Activated CD8-positive, alpha-beta memory T cell treated with anti-CD3 and anti-CD28 coated beads for 48 hours (primary cell): ENCODE data around the gene GCH1.
"Not testable (repeated sequence)": the region's sequence is repeated elsewhere in the genome, so short reads cannot be mapped to it uniquely, and the experiment has no call there.

Experiments
- DNase-seq, 3 experiments: peaks; one replicate each; pipeline ENCODE4 v3.0.0-alpha.2; 2020; ENCODE audit warnings: low read depth in 2 of 3, low spot score in 2 of 3

Gene GCH1

GRCh38 chr14:54908973-54909372 lies 6.3 kb upstream of the GCH1 start:
- not testable (repeated sequence) for DNase-seq

DNA sequence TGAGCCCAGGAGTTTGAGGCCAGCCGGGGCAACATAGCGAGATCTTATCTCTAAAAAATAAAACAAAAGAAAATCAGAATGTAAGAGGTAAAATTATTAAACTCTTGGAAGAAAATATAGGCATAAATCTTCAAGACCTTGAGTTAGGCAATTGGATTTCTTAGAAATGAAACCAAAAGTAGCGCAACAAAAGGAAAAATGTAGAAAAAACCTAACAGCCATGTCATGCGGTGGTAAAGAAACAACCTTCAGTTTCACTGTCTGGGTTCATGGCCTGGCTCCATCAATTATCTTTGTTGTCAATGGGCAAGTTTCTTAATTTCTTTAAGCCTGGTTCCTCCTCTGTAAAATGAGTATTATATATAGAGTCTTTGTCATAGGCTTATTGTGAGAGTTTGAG lies 5.6 kb upstream of the GCH1 start:
- DNase-seq = no peak

DNA sequence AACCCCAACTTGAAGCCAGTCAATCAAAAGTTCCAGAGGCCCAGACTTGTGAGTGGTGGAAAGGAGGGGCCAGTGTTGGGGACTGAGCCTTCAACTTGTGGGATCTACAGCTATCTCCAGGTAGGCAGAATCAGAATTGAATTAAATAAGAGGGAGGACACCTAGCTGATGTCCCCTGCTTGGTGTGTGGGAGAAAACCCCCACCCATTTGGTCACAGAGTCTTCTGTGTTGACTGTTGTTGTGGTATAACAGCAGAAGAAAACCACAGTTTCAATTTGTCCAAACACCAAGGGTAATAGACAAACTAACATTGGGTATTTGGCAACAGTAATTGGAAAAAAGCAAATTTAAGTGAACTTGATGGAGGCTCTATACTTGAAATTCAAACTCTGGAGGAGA lies 3.4 kb upstream of the GCH1 start:
- DNase-seq = no peak

DNA sequence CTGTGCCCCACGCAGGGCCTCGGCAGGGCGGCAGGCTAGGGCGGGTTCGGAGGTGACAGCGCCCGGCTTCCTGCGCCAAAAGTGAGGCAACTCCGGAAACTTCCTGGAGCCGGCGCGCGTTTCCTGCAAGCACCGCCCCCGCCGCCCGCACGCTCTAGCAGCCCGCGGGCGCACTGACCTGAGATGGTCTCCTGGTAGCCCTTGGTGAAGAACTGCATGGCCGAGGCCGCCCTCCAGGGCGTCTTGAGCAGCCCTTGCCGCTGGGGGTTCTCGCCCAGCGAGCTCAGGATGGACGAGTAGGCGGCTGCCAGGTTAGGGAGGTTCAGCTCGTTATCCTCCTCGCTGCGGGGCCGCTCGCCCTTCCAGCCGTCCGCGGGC lies 494 bp downstream of the GCH1 start:
- peak; percentile 59 to 63 (median 62) for DNase-seq

GRCh38 chr14:54901380-54902142 lies 1.1 kb downstream of the GCH1 start:
- DNase-seq = no peak

DNA sequence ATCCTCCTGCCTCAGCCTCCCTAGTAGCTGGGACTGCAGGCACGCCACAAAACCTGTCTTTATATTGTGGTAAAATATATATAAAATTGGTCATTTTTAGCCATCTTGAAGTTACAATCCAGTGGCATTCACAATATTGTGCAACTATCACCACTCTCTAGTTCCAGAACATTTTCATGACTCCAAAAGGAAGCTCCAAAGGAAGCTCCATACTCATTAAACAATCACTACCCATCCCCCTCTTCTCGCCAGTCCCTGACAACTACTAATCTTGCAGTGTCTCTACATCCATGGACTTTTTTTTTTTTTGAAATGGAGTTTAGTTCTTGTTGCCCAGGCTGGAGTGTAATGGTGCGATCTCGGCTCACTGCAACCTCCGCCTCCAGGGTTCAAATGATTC lies 3.1 kb downstream of the GCH1 start:
- DNase-seq = no peak

DNA sequence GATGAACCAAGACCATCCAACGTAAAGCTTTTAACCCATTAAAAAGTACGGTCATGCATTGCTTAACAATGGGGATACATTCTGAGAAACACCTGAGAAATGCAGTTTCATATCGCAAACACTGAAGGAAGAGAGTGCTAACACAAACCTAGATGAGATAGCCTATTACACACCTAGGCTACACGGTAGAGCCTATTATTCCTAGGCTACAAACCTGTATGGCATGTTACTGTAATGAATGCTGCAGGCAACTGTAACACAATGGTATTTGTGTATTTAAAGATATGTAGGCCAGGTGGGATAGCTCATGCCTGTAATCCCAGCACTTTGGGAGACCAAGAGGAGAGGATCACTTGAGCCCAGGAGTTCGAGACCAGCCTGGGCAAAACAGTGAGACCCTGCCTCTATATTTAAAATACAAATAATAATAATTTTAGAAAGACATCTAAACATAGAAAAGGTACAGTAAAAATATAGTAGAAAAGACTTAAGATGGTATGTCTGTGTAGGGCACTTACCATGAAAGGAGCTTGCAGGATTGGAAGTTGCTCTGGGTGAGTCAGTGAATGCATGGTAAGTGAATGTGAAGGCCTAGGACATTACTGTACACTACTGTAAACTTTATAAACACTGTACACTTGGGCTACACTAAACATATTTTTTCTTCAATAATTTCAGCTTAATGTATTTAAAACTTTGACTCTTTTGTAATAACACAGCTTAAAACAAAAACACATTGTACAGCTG lies 4.6 kb downstream of the GCH1 start:
- not testable (repeated sequence) for DNase-seq

- DNase-seq = no peak
These were observed 6.9 kb downstream of the GCH1 start for GRCh38 chr14:54895683-54896082.

DNA sequence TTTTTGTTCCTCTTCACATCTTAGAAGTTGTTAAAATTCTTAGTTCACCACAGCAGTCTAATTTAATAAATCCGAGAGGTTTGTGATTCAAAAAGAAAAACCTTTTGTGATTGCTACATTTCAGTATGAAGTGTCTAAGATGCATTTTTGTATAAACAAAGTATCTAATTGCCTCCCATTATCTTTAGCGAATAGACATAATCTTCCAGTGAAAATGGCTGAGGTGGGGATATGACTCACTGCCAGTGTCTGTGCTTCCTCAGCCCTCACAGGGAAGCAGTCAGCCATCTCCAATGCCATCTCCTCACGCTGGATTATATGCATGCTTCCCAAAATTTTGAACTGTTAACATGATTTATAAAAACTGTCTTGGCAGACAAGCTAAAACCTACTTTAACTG lies 7.6 kb downstream of the GCH1 start:
- no peak for DNase-seq

- DNase-seq = no peak
These were observed 9.4 kb downstream of the GCH1 start for GRCh38 chr14:54893151-54893760.

DNA sequence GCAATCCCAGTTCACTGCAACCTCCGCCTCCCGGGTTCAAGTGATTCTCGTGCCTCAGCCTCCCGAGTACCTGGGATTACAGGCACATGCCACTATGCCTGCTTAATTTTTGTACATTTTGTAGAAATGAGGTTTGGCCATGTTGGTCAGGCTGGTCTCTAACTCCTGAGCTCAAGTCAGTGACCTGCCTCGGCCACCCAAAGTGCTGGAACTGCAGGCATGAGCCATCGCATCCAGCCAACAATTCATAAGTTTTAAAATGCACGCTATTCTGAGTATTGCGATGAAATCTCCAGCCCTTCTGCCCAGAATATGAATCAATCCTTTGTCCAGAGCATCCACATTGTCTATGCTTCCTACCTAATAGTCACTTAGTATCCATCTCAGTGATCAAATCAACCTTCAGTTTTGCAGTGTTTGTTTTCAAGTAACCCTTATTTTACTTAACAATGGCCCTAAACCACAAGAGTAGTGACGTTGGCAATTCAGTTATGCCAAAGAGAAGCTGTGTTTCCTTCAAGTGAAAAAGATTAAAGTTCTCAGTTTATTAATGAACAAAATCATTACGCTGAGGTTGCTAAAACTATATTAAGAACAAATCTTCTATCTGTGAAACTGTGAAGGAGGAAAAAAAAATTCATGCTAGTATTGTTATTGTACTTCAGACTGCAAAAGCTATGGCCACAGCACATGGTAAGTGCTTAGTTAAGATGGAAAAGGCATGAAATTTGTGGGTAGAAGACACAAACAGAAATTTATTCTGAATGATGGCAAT lies 11.0 kb downstream of the GCH1 start:
- DNase-seq = no peak

GRCh38 chr14:54890788-54891187 lies 11.8 kb downstream of the GCH1 start:
- no peak for DNase-seq

DNA sequence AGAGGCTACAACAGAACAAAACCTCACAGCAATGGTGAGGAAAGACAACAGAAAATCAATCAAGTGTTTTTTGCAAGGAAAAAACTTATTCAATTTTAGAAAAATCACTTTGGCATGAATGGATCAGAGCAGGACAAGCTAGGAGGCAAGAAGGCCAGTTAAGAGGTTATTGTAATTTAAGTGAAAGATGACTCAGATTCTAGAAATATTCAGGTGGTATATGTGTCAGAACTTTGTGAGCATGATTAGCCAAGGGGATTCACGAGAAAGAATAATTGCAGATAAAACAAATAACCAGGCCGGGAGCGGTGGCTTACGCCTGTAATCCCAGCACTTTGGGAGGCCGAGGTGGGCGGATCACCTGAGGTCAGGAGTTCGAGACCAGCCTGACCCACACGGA lies 12.7 kb downstream of the GCH1 start:
- DNase-seq = no peak

DNA sequence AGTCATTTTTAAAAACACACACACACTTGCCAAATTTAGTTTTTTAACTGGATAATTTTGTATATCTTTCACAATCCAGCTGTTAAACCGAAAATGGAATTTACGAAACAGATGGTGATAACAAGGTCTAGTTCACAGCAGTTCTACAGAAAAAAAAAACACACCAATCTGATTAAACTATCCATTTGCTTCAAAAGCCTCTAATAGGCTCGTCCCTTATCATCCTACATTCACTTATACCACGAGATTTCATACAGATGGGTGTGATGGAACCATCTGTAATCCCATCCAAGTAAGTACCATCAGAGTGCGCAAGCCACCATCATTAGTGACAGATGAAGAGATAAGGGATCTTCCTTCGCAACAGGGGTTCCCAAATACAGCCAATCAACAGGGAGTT lies 20.1 kb downstream of the GCH1 start:
- no peak for DNase-seq

- DNase-seq = no peak
These were observed 20.7 kb downstream of the GCH1 start for GRCh38 chr14:54881761-54882401.

- no peak for DNase-seq
These were observed 21.3 kb downstream of the GCH1 start for GRCh38 chr14:54881235-54881760.

DNA sequence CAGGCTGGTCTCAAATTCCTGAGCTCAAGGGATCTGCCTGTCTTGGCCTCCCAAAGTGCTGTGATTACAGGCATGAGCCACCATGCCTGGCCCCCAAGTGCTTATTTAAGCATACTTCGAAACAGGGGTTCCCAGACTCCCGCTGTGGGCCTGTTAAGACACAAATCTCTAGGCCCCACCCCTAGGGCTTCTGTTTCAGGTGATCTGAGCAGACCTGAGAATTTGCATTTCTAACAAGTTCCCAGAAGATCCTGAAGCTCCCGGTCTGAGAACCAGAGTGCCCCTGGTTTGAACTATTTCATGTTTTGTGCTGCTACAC lies 25.0 kb downstream of the GCH1 start:
- no peak for DNase-seq

- DNase-seq = no peak
These were observed 25.5 kb downstream of the GCH1 start for GRCh38 chr14:54877015-54877702.

- not testable (repeated sequence) for DNase-seq
These were observed 27.0 kb downstream of the GCH1 start for GRCh38 chr14:54875648-54876047.
